Caco-2 (cell line): ENCODE results near the gene CEP164. TPM values are rescaled to one million over a fixed set of nuclear protein-coding genes. Genes with fewer than 3 reads are reported as not detected.

Experiments used
- BruUV-seq: library from RNA; stranded (reverse); fragments of 400-500 nt; replicated peaks from 2 replicates; lab custom pipeline; 2021; lab: Mats Ljungman, UMichigan
- CTCF ChIA-PET: fragments of 300-600 bp; sonication (Branson Sonifier 250); formaldehyde crosslinking; loops from one replicate; lab custom pipeline; 2022; ENCODE audit warnings: antibody characterized with exemption; lab: Charles Lee
- POLR2A ChIA-PET: fragments of 300-600 bp; sonication (Branson Sonifier 250); formaldehyde crosslinking; loops from one replicate; lab custom pipeline; 2022; ENCODE audit warnings: antibody characterized with exemption; lab: Charles Lee
- DNase-seq, 2 experiments: peaks; one replicate each; pipeline versions ENCODE4 v3.0.0 to v3.0.0-alpha.2; 2020 to 2022
- H3K27me3 ChIP-seq: replicated peaks from 2 replicates; pipeline ENCODE4 v1.6.0; 2011; ENCODE audit warnings: low read length; ENCODE audit not compliant: control insufficient read depth, insufficient read depth
- H3K36me3 ChIP-seq: 2 replicates; pipeline ENCODE4 v1.5.1; 2011; ENCODE audit warnings: low read length; ENCODE audit not compliant: control insufficient read depth, insufficient read depth
- H3K4me1 ChIP-seq: fragments of 250-450 bp; sonication (Bioruptor Pico); 2 replicates; pipeline ENCODE4 v1.5.1; 2020; ENCODE audit warnings: mild to moderate bottlenecking
- H3K4me3 ChIP-seq: 2 replicates; pipeline ENCODE4 v1.5.1; 2011; ENCODE audit warnings: low read depth, mild to moderate bottlenecking, control low read depth, low read length
- H3K9me3 ChIP-seq: fragments of 250-450 bp; sonication (Bioruptor Pico); 2 replicates; pipeline ENCODE4 v1.5.1; 2020; ENCODE audit warnings: mild to moderate bottlenecking, moderate library complexity
- H3K27ac Mint-ChIP-seq: one replicate; pipeline ENCODE4 v1.8.0; 2022; ENCODE audit warnings: mixed read lengths; ENCODE audit not compliant: unreplicated experiment
- H3K27me3 Mint-ChIP-seq: one replicate; pipeline ENCODE4 v1.8.0; 2022; ENCODE audit warnings: mixed read lengths; ENCODE audit not compliant: insufficient read depth, unreplicated experiment
- H3K36me3 Mint-ChIP-seq: one replicate; pipeline ENCODE4 v1.8.0; 2022; ENCODE audit warnings: mild to moderate bottlenecking, mixed read lengths; ENCODE audit not compliant: insufficient read depth, unreplicated experiment
- H3K4me1 Mint-ChIP-seq: one replicate; pipeline ENCODE4 v1.8.0; 2022; ENCODE audit warnings: low read depth, mixed read lengths; ENCODE audit not compliant: unreplicated experiment
- H3K4me3 Mint-ChIP-seq: one replicate; pipeline ENCODE4 v1.8.0; 2022; ENCODE audit warnings: mild to moderate bottlenecking, moderate library complexity, mixed read lengths; ENCODE audit not compliant: unreplicated experiment
- H3K9me3 Mint-ChIP-seq: one replicate; pipeline ENCODE4 v1.8.0; 2022; ENCODE audit warnings: mixed read lengths; ENCODE audit not compliant: unreplicated experiment
- intact Hi-C: fragments of 100-400 bp; cut with micrococcal nuclease; formaldehyde crosslinking; loops from one replicate; pipeline ENCODE4 v1.10.0; 2022; ENCODE audit not compliant: unreplicated experiment
- total RNA-seq: library from RNA; stranded (reverse); gene quantifications from 2 replicates; pipeline ENCODE4 v1.2.3, GENCODE V29; 2022
- TF ChIP-seq, protein P1 (sequence below), 2 experiments: fragments of 200-600 bp in 1 of 2; IDR thresholded peaks; 1 replicate in 1 of 2; 2 replicates in 1 of 2; pipeline versions ENCODE4 v1.5.1 to v1.8.0; 2011 to 2022; ENCODE audit warnings: antibody characterized with exemption in 1 of 2, control low read depth in 1 of 2, inconsistent platforms in 1 of 2, low read depth in 1 of 2, low read length in 1 of 2, mild to moderate bottlenecking in 1 of 2, moderate library complexity in 1 of 2; ENCODE audit not compliant: insufficient read depth in 1 of 2, severe bottlenecking in 1 of 2, unreplicated experiment in 1 of 2

The CEP164 gene
- total RNA-seq, 1 experiment from 2014 or later = 48.9 TPM

DNA sequence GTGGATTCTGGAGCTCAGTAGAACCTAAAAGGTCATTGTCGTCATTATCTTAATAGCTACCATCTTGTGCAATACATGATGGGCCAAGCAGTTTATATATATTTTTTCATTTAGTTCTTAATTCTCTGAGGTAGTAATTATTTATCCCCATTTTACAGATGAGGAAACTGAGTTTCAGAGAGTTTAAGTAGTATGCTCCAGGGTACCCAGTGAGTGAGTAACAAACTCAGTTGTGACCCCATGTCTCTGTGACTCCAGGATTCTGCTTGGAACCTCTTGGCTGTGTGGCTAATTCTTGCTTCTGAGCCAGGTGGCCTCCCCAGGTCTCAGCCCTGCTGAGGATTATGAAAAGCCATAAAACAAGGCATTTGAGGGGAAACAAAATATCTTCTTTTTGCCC, 82.6 kb downstream of the CEP164 start:
- DNase-seq = no peak
- Histone ChIP-seq H3K4me1 (no peaks in the 10 kb centered on the region), H3K27me3 (no peaks in the 10 kb centered on the region), H3K4me3 (no peak overlapping the region), H3K9me3 (peaks cover 4% of the 10 kb centered on the region), H3K36me3 (no peaks in the 10 kb centered on the region)
- H3K27me3 Mint-ChIP-seq = no peaks in the 10 kb centered on the region
- CTCF ChIA-PET = interaction anchor here (3.1 kb wide), 1 partner anchor 16 kb away, joined by 15 read pairs; no protein-coding TSS in a partner anchor
- H3K27ac Mint-ChIP-seq = no peak overlapping the region
- H3K9me3 Mint-ChIP-seq = peaks cover 12% of the 10 kb centered on the region
- POLR2A ChIA-PET = no interaction called here
- TF ChIP-seq, protein P1, sequence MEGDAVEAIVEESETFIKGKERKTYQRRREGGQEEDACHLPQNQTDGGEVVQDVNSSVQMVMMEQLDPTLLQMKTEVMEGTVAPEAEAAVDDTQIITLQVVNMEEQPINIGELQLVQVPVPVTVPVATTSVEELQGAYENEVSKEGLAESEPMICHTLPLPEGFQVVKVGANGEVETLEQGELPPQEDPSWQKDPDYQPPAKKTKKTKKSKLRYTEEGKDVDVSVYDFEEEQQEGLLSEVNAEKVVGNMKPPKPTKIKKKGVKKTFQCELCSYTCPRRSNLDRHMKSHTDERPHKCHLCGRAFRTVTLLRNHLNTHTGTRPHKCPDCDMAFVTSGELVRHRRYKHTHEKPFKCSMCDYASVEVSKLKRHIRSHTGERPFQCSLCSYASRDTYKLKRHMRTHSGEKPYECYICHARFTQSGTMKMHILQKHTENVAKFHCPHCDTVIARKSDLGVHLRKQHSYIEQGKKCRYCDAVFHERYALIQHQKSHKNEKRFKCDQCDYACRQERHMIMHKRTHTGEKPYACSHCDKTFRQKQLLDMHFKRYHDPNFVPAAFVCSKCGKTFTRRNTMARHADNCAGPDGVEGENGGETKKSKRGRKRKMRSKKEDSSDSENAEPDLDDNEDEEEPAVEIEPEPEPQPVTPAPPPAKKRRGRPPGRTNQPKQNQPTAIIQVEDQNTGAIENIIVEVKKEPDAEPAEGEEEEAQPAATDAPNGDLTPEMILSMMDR (IDR thresholded peaks at IDR 0.05; ENCODE audit: insufficient read depth in 1 of 2, low read depth in 1 of 2, low read length in 1 of 2, severe bottlenecking in 1 of 2, unreplicated experiment in 1 of 2) = no peak
- no peak overlapping the region for H3K4me3 Mint-ChIP-seq
- no TSS peak for BruUV-seq
- intact Hi-C loops = no loop called here
- H3K36me3 Mint-ChIP-seq = peaks cover 13% of the 10 kb centered on the region
- H3K4me1 Mint-ChIP-seq = no peaks in the 10 kb centered on the region

DNA sequence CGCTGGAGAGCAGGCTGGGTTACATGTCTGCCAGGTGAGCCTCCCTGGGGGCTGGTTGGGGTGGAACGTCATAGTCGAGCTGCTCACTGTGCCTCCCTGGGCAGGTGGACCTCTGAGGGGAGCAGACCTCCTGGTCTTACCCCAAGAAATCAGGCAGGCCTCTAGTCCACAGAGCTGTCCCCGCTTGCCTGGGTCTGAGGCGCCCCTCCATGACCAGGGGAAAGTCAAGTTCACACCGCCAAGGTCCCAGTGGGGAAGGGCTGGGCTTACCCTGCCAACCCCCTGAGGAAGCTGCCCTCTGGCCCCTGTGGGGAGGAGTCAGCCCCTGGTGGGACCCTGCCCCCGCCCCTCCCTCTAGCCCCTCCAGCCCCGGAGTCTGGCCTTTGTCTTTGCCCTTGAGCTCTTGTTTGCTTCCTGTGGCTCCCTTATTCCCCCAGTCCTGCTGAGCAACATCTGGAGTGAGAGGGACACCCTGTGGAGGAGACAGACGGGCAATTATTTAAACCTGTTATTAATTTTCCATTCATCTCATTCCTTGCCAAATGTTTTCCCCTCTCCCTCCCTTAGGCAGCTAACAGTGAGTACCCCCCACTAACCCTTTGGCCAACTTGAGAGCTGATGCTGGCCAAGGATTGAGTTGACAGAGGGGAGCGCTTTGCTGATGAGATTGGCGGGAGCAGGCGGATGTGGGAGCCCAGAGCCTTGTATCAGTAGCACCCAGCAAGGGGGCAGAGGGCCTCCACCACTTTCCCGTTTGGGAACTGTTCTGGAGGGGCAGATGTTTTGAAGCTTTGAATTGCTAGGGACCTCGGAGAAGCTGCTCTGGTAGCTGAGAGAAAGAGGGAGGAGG, 83.4 kb downstream of the CEP164 start:
- no peaks in the 10 kb centered on the region for H3K4me1 Mint-ChIP-seq
- H3K36me3 Mint-ChIP-seq = peaks cover 6% of the 10 kb centered on the region
- Histone ChIP-seq H3K9me3 (no peaks in the 10 kb centered on the region; the same call in 1 of the 2 replicates), H3K4me1 (no peaks in the 10 kb centered on the region), H3K27me3 (no peaks in the 10 kb centered on the region), H3K36me3 (no peaks in the 10 kb centered on the region), H3K4me3 (no peak overlapping the region)
- no TSS peak for BruUV-seq
- peak in 1 of 2 experiments; percentile 35 for DNase-seq
- intact Hi-C loops = no loop called here
- no peaks in the 10 kb centered on the region for H3K27me3 Mint-ChIP-seq
- peaks cover 4% of the 10 kb centered on the region for H3K9me3 Mint-ChIP-seq
- TF ChIP-seq, protein P1 (IDR thresholded peaks at IDR 0.05; ENCODE audit: insufficient read depth in 1 of 2, low read depth in 1 of 2, low read length in 1 of 2, severe bottlenecking in 1 of 2, unreplicated experiment in 1 of 2) = no peak
- no peak overlapping the region for H3K4me3 Mint-ChIP-seq
- CTCF ChIA-PET = interaction anchor here (0.6 to 3.1 kb wide), 3 partner anchors 13 to 184 kb away, joined by 3 to 15 read pairs (median 7); no protein-coding TSS in a partner anchor
- H3K27ac Mint-ChIP-seq = no peak overlapping the region
- POLR2A ChIA-PET = interaction anchor here (0.5 kb wide), 1 partner anchor 74 kb away, joined by 4 read pairs; no protein-coding TSS in a partner anchor

DNA sequence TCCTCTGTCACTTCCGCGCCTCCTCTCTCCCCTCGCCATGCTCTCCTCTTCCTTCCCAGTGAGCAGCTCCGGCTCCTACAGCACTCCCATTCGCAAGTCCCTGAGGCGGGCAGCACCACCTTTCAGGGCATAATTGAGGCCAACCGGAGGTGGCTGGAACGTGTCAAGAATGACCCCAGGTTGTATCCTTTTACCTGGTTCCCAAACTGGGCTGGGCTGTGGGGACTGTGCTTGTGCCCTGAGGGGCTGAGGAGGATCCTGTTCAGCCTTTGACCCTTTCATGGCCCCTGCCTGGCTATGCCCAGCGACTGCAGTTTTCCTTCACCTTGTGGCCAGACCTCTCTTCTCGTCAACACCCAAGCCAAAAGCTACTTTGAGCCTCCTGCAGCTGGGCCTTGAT, 84.1 kb downstream of the CEP164 start:
- TF ChIP-seq, protein P1 (IDR thresholded peaks at IDR 0.05; ENCODE audit: insufficient read depth in 1 of 2, low read depth in 1 of 2, low read length in 1 of 2, severe bottlenecking in 1 of 2, unreplicated experiment in 1 of 2) = no peak
- H3K9me3 Mint-ChIP-seq = no peaks in the 10 kb centered on the region
- H3K36me3 Mint-ChIP-seq = no peaks in the 10 kb centered on the region
- no peak overlapping the region for H3K4me3 Mint-ChIP-seq
- Histone ChIP-seq H3K27me3 (no peaks in the 10 kb centered on the region), H3K4me3 (no peak overlapping the region), H3K36me3 (no peaks in the 10 kb centered on the region), H3K9me3 (no peaks in the 10 kb centered on the region; the same call in 1 of the 2 replicates), H3K4me1 (no peaks in the 10 kb centered on the region)
- no TSS peak for BruUV-seq
- H3K27me3 Mint-ChIP-seq = no peaks in the 10 kb centered on the region
- CTCF ChIA-PET = interaction anchor here (0.6 to 3.1 kb wide), 3 partner anchors 13 to 185 kb away, joined by 3 to 15 read pairs (median 7); no protein-coding TSS in a partner anchor
- H3K4me1 Mint-ChIP-seq = no peaks in the 10 kb centered on the region
- POLR2A ChIA-PET = interaction anchor here (0.5 kb wide), 1 partner anchor 74 kb away, joined by 4 read pairs; no protein-coding TSS in a partner anchor
- H3K27ac Mint-ChIP-seq = no peak overlapping the region
- intact Hi-C loops = no loop called here
- peak in 1 of 2 experiments; percentile 48 for DNase-seq
